GM12892 (cell line): ENCODE measurements around the gene EML6.
A peak's percentile ranks its signal among the peaks of the same experiment; 100 is the strongest.
"Not testable (repeated sequence)": the region's sequence is repeated elsewhere in the genome, so short reads cannot be mapped to it uniquely, and the experiment has no call there.

Experiments used
- DNase-seq: peaks from one replicate; pipeline ENCODE4 v3.0.0; 2011; ENCODE audit not compliant: insufficient read length
- FAIRE-seq: peaks from 2 replicates; lab custom pipeline; 2011; peaks lifted over from hg19 to GRCh38; lab: Jason Lieb, UNC
- POLR2A ChIP-seq: IDR thresholded peaks from 2 replicates; pipeline ENCODE4 v1.6.1; 2011; ENCODE audit warnings: low read depth, low read length, control low read depth
- POLR2AphosphoS5 ChIP-seq: IDR thresholded peaks from 2 replicates; pipeline ENCODE4 v1.6.1; 2011; ENCODE audit warnings: low read depth, low read length, control low read depth
- TAF1 ChIP-seq: IDR thresholded peaks from 2 replicates; pipeline ENCODE4 v1.6.1; 2011; ENCODE audit warnings: low read depth, mild to moderate bottlenecking, control low read depth, low read length, borderline replicate concordance

Gene EML6

DNA sequence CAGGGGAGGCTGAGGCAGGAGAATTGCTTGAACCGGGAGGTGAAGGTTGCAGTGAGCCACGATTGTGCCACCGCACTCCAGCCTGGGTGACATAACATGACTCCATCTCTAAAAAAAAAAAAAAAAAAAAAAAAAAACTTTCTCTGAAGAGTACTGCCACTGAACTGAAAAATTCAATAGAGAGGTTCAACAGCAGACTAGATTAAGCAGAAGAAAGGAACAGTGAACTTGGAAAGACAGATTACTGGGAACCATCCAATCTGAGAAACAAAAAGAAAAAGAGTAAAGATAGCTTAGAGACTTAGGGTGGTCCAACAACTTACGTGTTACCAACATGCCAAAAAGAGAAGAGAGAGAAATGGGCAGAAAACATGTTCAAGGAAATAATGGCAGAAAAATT, 138.8 kb downstream of the EML6 start:
- TF ChIP-seq TAF1 (no peak), POLR2AphosphoS5 (no peak), POLR2A (no peak)
- no peak for DNase-seq
- no peak for FAIRE-seq

DNA sequence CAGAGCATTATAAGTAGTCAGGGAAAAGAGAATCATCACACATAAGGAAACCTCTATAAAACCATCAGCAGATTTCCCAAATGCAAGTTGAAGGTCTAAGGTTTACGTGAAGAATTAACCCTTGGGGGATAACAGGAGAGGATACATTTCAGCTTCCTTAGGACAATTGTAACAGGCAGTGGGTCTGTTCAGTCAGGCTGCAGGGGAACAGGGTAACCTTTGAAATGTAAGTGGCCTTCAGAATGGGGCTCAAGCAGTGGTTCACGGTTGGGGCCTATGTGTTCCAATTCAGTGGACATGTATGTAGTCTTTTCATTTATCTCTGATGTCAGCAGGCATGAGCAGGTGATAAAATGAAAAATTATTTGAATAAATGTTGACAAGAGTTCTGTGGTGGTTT, 139.3 kb downstream of the EML6 start:
- FAIRE-seq: no peak

DNA sequence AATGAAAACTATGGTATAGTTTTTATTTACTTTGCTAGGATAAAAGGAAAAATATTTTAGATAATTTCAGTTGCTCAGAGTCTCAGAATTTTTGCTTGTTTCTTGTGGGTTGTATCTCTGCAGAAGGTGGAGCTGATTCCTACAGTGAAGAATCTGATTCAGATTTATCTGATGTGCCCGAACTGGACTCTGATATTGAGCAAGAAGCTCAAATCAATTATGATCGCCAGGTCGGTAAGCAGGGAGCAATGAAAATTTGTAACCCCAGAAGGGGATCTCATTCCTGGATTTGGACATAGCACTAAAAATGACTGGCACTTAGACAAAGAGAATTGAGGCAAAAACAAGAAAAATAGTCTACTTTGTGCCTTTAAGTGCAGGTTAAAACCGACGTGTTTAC, 140.2 kb downstream of the EML6 start:
- FAIRE-seq (no peak), DNase-seq (no peak)
- TF ChIP-seq POLR2AphosphoS5: no peak
- no peak for TF ChIP-seq POLR2A
- TF ChIP-seq TAF1: no peak

More for the DNA sequence above, 139.3 kb downstream of the EML6 start:
- no peak for DNase-seq
- TF ChIP-seq POLR2AphosphoS5 (no peak), TAF1 (no peak), POLR2A (no peak)

DNA sequence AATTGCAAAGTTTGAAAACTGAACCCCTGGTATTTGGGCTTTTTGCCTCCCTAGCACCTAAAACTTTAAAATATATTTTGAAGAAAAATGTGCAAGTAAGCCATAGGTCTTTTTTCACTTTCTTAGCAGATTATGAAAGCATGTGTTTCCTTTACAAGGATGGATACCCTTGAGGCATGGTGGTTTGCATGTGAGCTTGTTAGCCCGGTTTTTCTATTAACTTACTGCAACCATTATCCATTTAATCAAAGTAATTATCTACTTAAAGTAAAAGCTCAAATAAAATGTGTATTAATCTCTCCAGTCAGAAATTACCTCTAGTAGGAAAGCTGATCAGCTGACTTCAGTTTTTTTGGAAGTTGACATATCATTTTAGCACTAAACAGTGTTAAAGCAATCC, 140.6 kb downstream of the EML6 start:
- TF ChIP-seq POLR2AphosphoS5 (no peak), TAF1 (no peak), POLR2A (no peak)
- no peak for FAIRE-seq
- DNase-seq: no peak

DNA sequence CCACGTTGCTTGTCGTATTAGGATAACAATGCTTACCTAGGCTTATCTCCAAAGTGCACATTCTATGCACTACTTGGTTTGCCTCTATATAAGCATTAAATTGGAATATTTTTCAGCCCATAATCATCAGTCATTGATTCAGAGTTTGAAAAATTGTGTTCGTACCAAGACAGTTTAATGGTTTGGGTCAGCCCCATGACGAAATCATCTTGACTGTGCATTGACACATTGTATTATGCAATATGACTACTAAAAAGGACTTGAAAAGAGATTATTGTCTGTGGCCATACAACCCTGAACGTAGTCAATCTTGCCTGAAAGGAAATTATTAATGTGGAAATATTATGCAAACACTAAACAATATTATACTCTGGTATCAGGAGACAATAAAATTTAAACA, 141.3 kb downstream of the EML6 start:
- no peak for FAIRE-seq
- DNase-seq: no peak
- TF ChIP-seq POLR2A (no peak), TAF1 (no peak), POLR2AphosphoS5 (no peak)

DNA sequence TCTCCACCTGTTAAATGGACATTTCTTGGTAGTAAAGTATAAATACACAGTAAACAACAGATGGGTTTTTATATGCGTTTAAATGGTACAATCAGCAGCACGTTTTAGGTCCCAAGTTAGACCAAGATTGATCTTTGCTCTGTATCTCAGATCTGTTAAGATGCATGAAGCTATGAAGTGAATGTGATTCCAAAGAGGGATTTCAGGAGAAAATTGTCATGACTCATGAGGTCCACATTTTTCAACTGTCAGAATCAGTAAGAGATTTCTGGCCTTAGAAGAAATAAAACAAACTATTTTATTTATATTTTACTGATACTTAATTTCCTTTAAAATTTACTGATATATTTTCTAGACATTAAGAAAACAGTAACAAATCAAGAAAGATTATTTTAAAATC, 142.7 kb downstream of the EML6 start:
- no peak for TF ChIP-seq TAF1
- no peak for TF ChIP-seq POLR2A
- no peak for TF ChIP-seq POLR2AphosphoS5
- FAIRE-seq (no peak), DNase-seq (no peak)

DNA sequence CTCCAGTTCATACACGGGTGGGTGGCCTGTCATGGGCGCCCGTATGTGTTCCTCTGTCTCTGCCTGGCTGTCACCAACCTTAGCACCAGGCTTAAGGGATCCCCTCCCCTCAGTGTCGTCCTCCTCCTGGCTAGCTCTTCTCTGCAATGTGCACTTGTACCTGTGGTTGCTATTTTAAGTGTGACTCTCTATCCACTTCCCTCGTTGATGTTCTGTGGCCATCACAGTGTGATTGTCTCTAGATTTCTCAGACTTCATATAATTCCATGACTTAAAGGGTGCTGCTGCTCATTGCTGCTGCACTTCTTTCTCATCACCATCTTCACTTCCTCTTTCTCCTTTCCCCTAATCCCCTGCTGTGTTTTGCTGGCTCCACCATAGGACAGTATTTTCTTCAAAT, 143.4 kb downstream of the EML6 start:
- FAIRE-seq (peak; percentile 84), DNase-seq (no peak)
- TF ChIP-seq POLR2A: 0 out of 2 replicates have a peak, but pooled peaks have one; percentile 26
- TF ChIP-seq POLR2AphosphoS5: no peak

DNA sequence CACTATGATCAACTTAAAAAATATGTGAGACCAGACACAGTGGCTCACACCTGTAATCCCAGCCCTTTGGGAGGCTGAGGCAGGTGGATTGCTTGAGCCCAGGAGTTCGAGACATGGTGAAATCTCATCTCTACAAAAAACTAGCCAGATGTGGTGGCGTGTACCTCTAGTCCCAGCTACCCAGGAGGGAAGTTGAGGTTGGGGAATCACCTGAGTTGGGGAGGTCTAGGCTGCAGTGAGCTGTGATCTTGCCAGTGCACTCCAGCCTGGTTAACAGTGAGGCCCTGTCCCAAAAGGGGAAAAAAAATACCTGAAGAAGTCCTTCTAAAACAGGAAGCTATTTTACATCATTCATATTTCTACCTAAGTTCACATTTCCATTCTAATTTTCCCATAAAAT, 144.0 kb downstream of the EML6 start:
- FAIRE-seq: peak; percentile 51
- no peak for DNase-seq
- TF ChIP-seq TAF1 (no peak), POLR2A (no peak), POLR2AphosphoS5 (no peak)

DNA sequence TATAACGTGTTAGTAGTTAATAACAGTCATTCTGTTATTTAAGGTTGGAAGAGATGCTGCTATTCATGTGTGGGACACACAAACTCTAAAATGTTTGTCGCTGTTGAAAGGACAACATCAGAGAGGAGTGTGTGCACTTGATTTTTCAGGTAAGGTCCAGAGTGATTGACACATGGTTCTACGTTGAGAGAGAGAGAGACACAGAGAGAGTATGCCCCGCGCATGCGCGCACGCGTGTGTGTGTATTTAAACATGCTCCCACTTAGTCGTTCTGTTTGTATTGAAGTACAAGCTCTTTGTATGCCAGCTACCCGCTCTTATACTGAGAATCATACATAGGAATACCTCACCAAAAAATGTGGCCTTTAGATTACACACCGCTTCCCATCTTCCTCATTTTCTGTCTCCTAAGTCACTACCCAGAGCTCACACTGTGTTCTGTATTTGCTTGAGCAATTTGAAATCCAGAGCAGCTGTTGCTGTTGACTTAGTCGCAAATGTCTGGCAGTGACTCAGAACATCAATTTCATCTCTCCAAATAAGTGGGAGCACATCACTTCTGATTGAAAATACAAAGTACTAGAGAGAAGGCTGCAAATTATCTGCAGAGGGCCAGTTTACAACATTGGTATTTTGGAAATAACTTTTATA, 148.1 kb downstream of the EML6 start:
- DNase-seq: no peak
- TF ChIP-seq POLR2AphosphoS5: no peak
- TF ChIP-seq TAF1: no peak
- TF ChIP-seq POLR2A: no peak
- FAIRE-seq: no peak

DNA sequence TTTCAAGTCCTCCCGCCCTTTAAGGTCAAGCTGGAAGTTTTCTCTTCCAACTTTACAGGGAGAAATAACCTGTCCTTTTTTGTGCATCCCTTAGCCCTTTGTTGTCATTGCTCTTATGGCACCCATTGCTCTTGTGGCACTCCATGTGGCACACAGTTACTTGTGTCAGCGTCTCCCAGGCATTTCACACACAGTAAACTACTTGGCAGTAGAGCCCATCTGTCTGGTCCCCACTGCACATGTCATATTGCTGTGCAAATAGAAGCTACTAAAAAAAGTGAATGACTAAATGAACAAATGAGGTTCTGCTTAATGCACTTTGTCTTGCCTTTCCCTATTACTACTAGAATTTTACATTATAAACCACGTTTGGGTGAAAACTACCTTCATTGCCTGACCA, 149.3 kb downstream of the EML6 start:
- FAIRE-seq: no peak
- DNase-seq: no peak
- TF ChIP-seq TAF1 (no peak), POLR2A (no peak), POLR2AphosphoS5 (no peak)

DNA sequence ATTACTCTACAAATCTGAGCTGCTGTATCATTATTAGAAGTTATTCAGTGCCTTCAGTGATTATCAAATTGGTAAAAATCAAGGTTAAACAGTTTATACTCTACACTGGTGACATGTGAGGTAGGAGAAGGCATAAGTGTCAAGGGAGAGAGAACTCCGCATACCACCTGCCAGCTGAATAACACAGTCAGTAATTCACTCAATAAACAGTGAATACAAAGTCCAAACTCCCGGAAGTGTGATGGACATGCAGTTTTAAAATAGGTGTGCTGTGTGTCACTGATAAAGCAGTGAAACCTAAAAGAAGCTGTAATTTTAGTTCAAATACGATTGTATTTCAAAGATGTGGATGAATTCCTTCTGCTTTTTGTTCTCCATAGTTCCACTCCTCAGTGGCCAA, 149.8 kb downstream of the EML6 start:
- DNase-seq, FAIRE-seq: not testable (repeated sequence)

DNA sequence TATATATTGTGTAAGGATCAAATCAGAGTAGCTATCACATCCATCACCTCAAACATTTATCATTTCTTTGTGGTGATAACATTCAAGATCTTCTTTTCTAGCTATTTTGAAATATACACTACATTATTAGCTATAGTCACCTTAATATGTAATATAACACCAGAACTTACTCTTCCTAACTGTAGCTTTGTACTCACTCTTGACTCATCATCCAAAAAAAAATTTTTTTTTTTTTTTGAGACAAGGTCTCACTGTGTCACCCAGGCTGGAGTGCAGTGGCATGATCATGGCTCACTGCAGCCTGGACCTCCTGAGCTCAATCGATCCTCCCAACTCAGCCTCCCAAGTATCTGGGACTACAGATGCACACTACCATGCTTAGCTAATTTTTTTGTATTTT, 153.3 kb downstream of the EML6 start:
- DNase-seq (no peak), FAIRE-seq (no peak)
- TF ChIP-seq POLR2AphosphoS5 (no peak), TAF1 (no peak), POLR2A (no peak)
